Measurements from ENCODE around the gene TMEM37. TPM values are rescaled to one million over a fixed set of nuclear protein-coding genes. Genes with fewer than 3 reads are reported as not detected.

Gene TMEM37
- total and polyA plus RNA-seq, 2 of the 13 experiments (the other 11 are each of a cell fraction or from before 2014, with no cell fraction given) = 37.7 to 115 TPM

DNA sequence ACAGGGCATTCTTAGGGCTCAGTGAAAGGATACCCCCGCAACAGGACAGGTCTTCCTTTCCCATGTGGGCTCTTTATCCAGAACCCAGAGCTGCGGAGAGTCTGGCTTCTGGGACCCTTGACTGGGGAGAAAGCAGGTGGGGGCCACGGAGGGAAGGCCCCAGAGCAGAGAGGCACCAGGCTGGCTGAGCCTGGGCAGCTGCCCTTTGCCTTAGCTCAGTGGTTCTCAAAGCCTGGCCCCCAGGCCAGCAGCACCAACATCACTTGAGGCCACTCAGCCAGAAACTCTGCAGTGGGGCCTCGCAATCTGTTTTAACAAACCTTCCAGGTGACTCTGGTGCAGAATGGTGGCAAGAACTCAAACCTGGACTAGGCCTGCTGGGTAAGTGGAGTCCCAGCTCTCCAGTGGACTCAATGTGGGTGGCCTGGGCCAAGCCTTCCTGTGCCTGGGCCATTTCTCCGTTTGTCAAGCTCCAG, 1.6 kb upstream of the TMEM37 start (continued):
- TF ChIP-seq, protein P1, sequence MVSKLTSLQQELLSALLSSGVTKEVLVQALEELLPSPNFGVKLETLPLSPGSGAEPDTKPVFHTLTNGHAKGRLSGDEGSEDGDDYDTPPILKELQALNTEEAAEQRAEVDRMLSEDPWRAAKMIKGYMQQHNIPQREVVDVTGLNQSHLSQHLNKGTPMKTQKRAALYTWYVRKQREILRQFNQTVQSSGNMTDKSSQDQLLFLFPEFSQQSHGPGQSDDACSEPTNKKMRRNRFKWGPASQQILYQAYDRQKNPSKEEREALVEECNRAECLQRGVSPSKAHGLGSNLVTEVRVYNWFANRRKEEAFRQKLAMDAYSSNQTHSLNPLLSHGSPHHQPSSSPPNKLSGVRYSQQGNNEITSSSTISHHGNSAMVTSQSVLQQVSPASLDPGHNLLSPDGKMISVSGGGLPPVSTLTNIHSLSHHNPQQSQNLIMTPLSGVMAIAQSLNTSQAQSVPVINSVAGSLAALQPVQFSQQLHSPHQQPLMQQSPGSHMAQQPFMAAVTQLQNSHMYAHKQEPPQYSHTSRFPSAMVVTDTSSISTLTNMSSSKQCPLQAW (CRISPR knock-in tag; IDR thresholded peaks at IDR 0.05) = 0 out of 2 replicates have a peak, but pooled peaks have one; percentile 66
- TF ChIP-seq, protein P2, sequence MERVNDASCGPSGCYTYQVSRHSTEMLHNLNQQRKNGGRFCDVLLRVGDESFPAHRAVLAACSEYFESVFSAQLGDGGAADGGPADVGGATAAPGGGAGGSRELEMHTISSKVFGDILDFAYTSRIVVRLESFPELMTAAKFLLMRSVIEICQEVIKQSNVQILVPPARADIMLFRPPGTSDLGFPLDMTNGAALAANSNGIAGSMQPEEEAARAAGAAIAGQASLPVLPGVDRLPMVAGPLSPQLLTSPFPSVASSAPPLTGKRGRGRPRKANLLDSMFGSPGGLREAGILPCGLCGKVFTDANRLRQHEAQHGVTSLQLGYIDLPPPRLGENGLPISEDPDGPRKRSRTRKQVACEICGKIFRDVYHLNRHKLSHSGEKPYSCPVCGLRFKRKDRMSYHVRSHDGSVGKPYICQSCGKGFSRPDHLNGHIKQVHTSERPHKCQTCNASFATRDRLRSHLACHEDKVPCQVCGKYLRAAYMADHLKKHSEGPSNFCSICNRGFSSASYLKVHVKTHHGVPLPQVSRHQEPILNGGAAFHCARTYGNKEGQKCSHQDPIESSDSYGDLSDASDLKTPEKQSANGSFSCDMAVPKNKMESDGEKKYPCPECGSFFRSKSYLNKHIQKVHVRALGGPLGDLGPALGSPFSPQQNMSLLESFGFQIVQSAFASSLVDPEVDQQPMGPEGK (CRISPR knock-in tag; IDR thresholded peaks at IDR 0.05) = 0 out of 2 replicates have a peak, but pooled peaks have one; percentile 25
- no peak for TF ChIP-seq MAF1 (CRISPR knock-in tag; IDR thresholded peaks at IDR 0.05; ENCODE audit: borderline replicate concordance)
- 0 out of 2 replicates have a peak, but pooled peaks have one; percentile 21 for TF ChIP-seq HMG20B (CRISPR knock-in tag; conservative IDR thresholded peaks at IDR 0.05)
- 0 out of 2 replicates have a peak, but pooled peaks have one; percentile 48 for TF ChIP-seq ZNF510 (CRISPR knock-in tag; IDR thresholded peaks at IDR 0.05; ENCODE audit: low read depth)
- 0 out of 2 replicates have a peak, but pooled peaks have one; percentile 53 for TF ChIP-seq ZNF232 (CRISPR knock-in tag; IDR thresholded peaks at IDR 0.05; ENCODE audit: borderline replicate concordance)
- 0 out of 2 replicates have a peak, but pooled peaks have one; percentile 21 for TF ChIP-seq ARHGAP35 (CRISPR knock-in tag; IDR thresholded peaks at IDR 0.05; ENCODE audit: borderline replicate concordance)
- TF ChIP-seq, protein P3, sequence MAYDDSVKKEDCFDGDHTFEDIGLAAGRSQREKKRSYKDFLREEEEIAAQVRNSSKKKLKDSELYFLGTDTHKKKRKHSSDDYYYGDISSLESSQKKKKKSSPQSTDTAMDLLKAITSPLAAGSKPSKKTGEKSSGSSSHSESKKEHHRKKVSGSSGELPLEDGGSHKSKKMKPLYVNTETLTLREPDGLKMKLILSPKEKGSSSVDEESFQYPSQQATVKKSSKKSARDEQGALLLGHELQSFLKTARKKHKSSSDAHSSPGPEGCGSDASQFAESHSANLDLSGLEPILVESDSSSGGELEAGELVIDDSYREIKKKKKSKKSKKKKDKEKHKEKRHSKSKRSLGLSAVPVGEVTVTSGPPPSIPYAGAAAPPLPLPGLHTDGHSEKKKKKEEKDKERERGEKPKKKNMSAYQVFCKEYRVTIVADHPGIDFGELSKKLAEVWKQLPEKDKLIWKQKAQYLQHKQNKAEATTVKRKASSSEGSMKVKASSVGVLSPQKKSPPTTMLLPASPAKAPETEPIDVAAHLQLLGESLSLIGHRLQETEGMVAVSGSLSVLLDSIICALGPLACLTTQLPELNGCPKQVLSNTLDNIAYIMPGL (CRISPR knock-in tag; IDR thresholded peaks at IDR 0.05; ENCODE audit: borderline replicate concordance in 1 of 2, low read depth in 1 of 2) = no peak
- TF ChIP-seq, protein P4, sequence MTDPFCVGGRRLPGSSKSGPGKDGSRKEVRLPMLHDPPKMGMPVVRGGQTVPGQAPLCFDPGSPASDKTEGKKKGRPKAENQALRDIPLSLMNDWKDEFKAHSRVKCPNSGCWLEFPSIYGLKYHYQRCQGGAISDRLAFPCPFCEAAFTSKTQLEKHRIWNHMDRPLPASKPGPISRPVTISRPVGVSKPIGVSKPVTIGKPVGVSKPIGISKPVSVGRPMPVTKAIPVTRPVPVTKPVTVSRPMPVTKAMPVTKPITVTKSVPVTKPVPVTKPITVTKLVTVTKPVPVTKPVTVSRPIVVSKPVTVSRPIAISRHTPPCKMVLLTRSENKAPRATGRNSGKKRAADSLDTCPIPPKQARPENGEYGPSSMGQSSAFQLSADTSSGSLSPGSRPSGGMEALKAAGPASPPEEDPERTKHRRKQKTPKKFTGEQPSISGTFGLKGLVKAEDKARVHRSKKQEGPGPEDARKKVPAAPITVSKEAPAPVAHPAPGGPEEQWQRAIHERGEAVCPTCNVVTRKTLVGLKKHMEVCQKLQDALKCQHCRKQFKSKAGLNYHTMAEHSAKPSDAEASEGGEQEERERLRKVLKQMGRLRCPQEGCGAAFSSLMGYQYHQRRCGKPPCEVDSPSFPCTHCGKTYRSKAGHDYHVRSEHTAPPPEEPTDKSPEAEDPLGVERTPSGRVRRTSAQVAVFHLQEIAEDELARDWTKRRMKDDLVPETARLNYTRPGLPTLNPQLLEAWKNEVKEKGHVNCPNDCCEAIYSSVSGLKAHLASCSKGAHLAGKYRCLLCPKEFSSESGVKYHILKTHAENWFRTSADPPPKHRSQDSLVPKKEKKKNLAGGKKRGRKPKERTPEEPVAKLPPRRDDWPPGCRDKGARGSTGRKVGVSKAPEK (CRISPR knock-in tag; IDR thresholded peaks at IDR 0.05; ENCODE audit: borderline replicate concordance) = 0 out of 2 replicates have a peak, but pooled peaks have one; percentile 77
- TF ChIP-seq MTA3 (CRISPR knock-in tag; IDR thresholded peaks at IDR 0.05) = no peak
- TF ChIP-seq, protein P5, sequence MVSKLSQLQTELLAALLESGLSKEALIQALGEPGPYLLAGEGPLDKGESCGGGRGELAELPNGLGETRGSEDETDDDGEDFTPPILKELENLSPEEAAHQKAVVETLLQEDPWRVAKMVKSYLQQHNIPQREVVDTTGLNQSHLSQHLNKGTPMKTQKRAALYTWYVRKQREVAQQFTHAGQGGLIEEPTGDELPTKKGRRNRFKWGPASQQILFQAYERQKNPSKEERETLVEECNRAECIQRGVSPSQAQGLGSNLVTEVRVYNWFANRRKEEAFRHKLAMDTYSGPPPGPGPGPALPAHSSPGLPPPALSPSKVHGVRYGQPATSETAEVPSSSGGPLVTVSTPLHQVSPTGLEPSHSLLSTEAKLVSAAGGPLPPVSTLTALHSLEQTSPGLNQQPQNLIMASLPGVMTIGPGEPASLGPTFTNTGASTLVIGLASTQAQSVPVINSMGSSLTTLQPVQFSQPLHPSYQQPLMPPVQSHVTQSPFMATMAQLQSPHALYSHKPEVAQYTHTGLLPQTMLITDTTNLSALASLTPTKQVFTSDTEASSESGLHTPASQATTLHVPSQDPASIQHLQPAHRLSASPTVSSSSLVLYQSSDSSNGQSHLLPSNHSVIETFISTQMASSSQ (IDR thresholded peaks at IDR 0.05; ENCODE audit: low read depth) = no peak
- TF ChIP-seq, protein P5 (CRISPR knock-in tag; IDR thresholded peaks at IDR 0.05; ENCODE audit: borderline replicate concordance) = 0 out of 2 replicates have a peak, but pooled peaks have one; percentile 11
- TF ChIP-seq ELF3 (CRISPR knock-in tag; IDR thresholded peaks at IDR 0.05) = no peak
- TF ChIP-seq CBX5 (CRISPR knock-in tag; IDR thresholded peaks at IDR 0.05; ENCODE audit: borderline replicate concordance) = no peak

All from HepG2 (cell line).